IMR-90 (cell line): Measurements from ENCODE around the gene HRAS. TPM values are rescaled to one million over a fixed set of nuclear protein-coding genes. Genes with fewer than 3 reads are reported as not detected.

Experiments
- ATAC-seq: fragments of 200-7000 bp; cut with Tn5 transposase; 2 replicates; pipeline ENCODE4 v1.9.1; 2020; ENCODE audit warnings: low read depth, mild to moderate bottlenecking, moderate library complexity
- BruUV-seq: library from RNA; stranded (reverse); fragments of 400-500 nt; replicated peaks from 2 replicates; lab custom pipeline; 2021; lab: Mats Ljungman, UMichigan
- CTCF ChIA-PET: fragments of 300-600 bp; formaldehyde crosslinking; extraction: SDS; loops from one replicate; lab custom pipeline; 2021; ENCODE audit warnings: antibody characterized with exemption; lab: Yijun Ruan, JAX
- POLR2A ChIA-PET: fragments of 300-600 bp; sonication (Branson Sonifier 250); formaldehyde crosslinking; loops from one replicate; lab custom pipeline; 2022; ENCODE audit warnings: antibody characterized with exemption; ENCODE audit not compliant: unreplicated experiment; lab: Charles Lee
- DNase-seq: peaks from one replicate; pipeline ENCODE4 v3.0.0; 2013
- H2AFZ ChIP-seq: replicated peaks from 2 replicates; pipeline ENCODE3; 2013; ENCODE audit warnings: low read length, mild to moderate bottlenecking; ENCODE audit not compliant: poor library complexity
- H2AK5ac ChIP-seq: 2 replicates; pipeline ENCODE4 v1.6.1; 2013; ENCODE audit warnings: low read depth, low read length, inconsistent platforms
- H2AK9ac ChIP-seq: replicated peaks from 2 replicates; pipeline ENCODE3; 2013; ENCODE audit warnings: mild to moderate bottlenecking, low read depth, low read length, moderate library complexity; ENCODE audit not compliant: poor library complexity
- H2BK120ac ChIP-seq: 2 replicates; pipeline ENCODE4 v1.6.1; 2013; ENCODE audit warnings: low read depth, low read length, inconsistent platforms
- H2BK15ac ChIP-seq: 3 replicates; pipeline ENCODE4 v1.6.1; 2013; ENCODE audit warnings: low read depth, low read length, inconsistent platforms
- H2BK20ac ChIP-seq: 2 replicates; pipeline ENCODE4 v1.6.1; 2013; ENCODE audit warnings: low read depth, mild to moderate bottlenecking, inconsistent platforms, low read length, moderate library complexity
- H2BK5ac ChIP-seq: 2 replicates; pipeline ENCODE4 v1.6.1; 2013; ENCODE audit warnings: mild to moderate bottlenecking, low read depth, low read length, inconsistent platforms; ENCODE audit not compliant: poor library complexity, severe bottlenecking
- H3K14ac ChIP-seq: replicated peaks from 2 replicates; pipeline ENCODE4 v1.6.1; 2013; ENCODE audit warnings: low read depth, low read length, inconsistent platforms
- H3K18ac ChIP-seq: 2 replicates; pipeline ENCODE4 v1.6.1; 2013; ENCODE audit warnings: low read depth, low read length, control low read depth
- H3K23ac ChIP-seq: 2 replicates; pipeline ENCODE4 v1.6.1; 2013; ENCODE audit warnings: low read depth, low read length, inconsistent platforms
- H3K27ac ChIP-seq: 2 replicates; pipeline ENCODE4 v1.5.1; 2013; ENCODE audit warnings: mild to moderate bottlenecking, control low read depth, low read length; ENCODE audit not compliant: insufficient read depth
- H3K27me3 ChIP-seq: 2 replicates; pipeline ENCODE4 v1.6.1; 2013; ENCODE audit warnings: low read length; ENCODE audit not compliant: control insufficient read depth, insufficient read depth
- H3K36me3 ChIP-seq: 2 replicates; pipeline ENCODE4 v1.6.1; 2013; ENCODE audit warnings: low read length, mixed read lengths; ENCODE audit not compliant: control insufficient read depth, insufficient read depth
- H3K4ac ChIP-seq: 2 replicates; pipeline ENCODE4 v1.6.1; 2013; ENCODE audit warnings: low read depth, low read length, inconsistent platforms
- H3K4me1 ChIP-seq: 2 replicates; pipeline ENCODE4 v1.6.1; 2013; ENCODE audit warnings: low read length, mixed read lengths; ENCODE audit not compliant: control insufficient read depth, insufficient read depth
- H3K4me2 ChIP-seq: 2 replicates; pipeline ENCODE4 v1.6.1; 2013; ENCODE audit warnings: low read depth, mild to moderate bottlenecking, control low read depth, low read length, moderate library complexity
- H3K4me3 ChIP-seq: 2 replicates; pipeline ENCODE4 v1.5.1; 2013; ENCODE audit warnings: low read depth, mild to moderate bottlenecking, control low read depth, low read length, moderate library complexity; ENCODE audit not compliant: insufficient read depth
- H3K56ac ChIP-seq: 2 replicates; pipeline ENCODE4 v1.6.1; 2013; ENCODE audit warnings: low read length, inconsistent platforms; ENCODE audit not compliant: insufficient read depth; ENCODE audit errors: extremely low read depth
- H3K79me1 ChIP-seq, 2 experiments: 2 replicates each; pipeline ENCODE4 v1.6.1; 2013; ENCODE audit warnings: low read length in 2 of 2, inconsistent platforms in 1 of 2, low read depth in 1 of 2
- H3K9ac ChIP-seq: 2 replicates; pipeline ENCODE4 v1.6.1; 2013; ENCODE audit warnings: low read depth, low read length, control low read depth
- H3K9me1 ChIP-seq: 2 replicates; pipeline ENCODE4 v1.6.1; 2013; ENCODE audit warnings: low read length, inconsistent platforms; ENCODE audit not compliant: insufficient read depth
- H3K9me3 ChIP-seq: 2 replicates; pipeline ENCODE4 v1.6.1; 2013; ENCODE audit warnings: low read length; ENCODE audit not compliant: control insufficient read depth, insufficient read depth
- H4K20me1 ChIP-seq: 2 replicates; pipeline ENCODE4 v1.6.1; 2013; ENCODE audit warnings: low read length, inconsistent platforms; ENCODE audit not compliant: insufficient read depth
- H4K5ac ChIP-seq: 2 replicates; pipeline ENCODE4 v1.6.1; 2013; ENCODE audit warnings: mild to moderate bottlenecking, low read depth, low read length, control low read depth
- H4K8ac ChIP-seq, 2 experiments: 2 replicates each; pipeline ENCODE4 v1.6.1; 2013; ENCODE audit warnings: low read depth in 2 of 2, low read length in 2 of 2, control low read depth in 1 of 2, inconsistent platforms in 1 of 2
- H4K91ac ChIP-seq: 2 replicates; pipeline ENCODE4 v1.6.1; 2013; ENCODE audit warnings: low read depth, low read length, inconsistent platforms; ENCODE audit not compliant: insufficient read depth
- FOS ChIP-seq: fragments of 150-350 bp; IDR thresholded peaks from 2 replicates; pipeline ENCODE4 v1.6.1; 2016; ENCODE audit warnings: low read depth, low read length
- MAZ ChIP-seq: IDR thresholded peaks from 2 replicates; pipeline ENCODE4 v1.6.1; 2012; ENCODE audit warnings: low read depth, mild to moderate bottlenecking, low read length, improper control_type of control experiment, moderate library complexity, borderline replicate concordance
- MXI1 ChIP-seq: IDR thresholded peaks from 2 replicates; pipeline ENCODE4 v1.6.1; 2012; ENCODE audit warnings: low read depth, mild to moderate bottlenecking, low read length, moderate library complexity, borderline replicate concordance
- RAD21 ChIP-seq: IDR thresholded peaks from 2 replicates; pipeline ENCODE4 v1.6.1; 2012; ENCODE audit warnings: low read length, improper control_type of control experiment
- WGBS, 2 experiments: methylation state at CpG; one replicate each; pipeline versions ENCODE4 v1.1.5 to v1.1.7; 2013; ENCODE audit warnings: missing lambda C conversion rate in 2 of 2; ENCODE audit not compliant: insufficient read length in 1 of 2; ENCODE audit errors: extremely low coverage in 2 of 2; 5-methylcytosine and 5-hydroxymethylcytosine counted together
- dilution Hi-C: fragments of 300-500 bp; cut with HindIII; formaldehyde crosslinking; loops from one replicate; pipeline ENCODE4 v1.14.3; 2018; ENCODE audit warnings: low sequenced_read_pairs; ENCODE audit not compliant: unreplicated experiment
- in situ Hi-C: fragments of 300-500 bp; cut with MboI; formaldehyde crosslinking; loops from 3 replicates; pipeline ENCODE4 v1.14.3; 2019; ENCODE audit warnings: low sequenced_read_pairs, inconsistent platforms, mixed read lengths
- intact Hi-C: fragments of 100-400 bp; cut with micrococcal nuclease; formaldehyde crosslinking; loops from 2 replicates; pipeline ENCODE4 v1.10.0; 2022
- polyA plus RNA-seq, 3 experiments: library from polyadenylated mRNA; depleted of rRNA; stranded (reverse); fragments of >200 nt; gene quantifications; 2 replicates each; pipeline ENCODE4 v1.2.3, GENCODE V29; 2012; ENCODE audit warnings: low replicate concordance in 1 of 3
- total RNA-seq: library from RNA; depleted of rRNA; stranded (reverse); fragments of >200 nt; gene quantifications from 2 replicates; pipeline ENCODE4 v1.2.3, GENCODE V29; 2012

HRAS gene
- total and polyA plus RNA-seq, 2 of the 4 experiments (the other 2 are of a cell fraction) = 108 to 123 TPM

DNA sequence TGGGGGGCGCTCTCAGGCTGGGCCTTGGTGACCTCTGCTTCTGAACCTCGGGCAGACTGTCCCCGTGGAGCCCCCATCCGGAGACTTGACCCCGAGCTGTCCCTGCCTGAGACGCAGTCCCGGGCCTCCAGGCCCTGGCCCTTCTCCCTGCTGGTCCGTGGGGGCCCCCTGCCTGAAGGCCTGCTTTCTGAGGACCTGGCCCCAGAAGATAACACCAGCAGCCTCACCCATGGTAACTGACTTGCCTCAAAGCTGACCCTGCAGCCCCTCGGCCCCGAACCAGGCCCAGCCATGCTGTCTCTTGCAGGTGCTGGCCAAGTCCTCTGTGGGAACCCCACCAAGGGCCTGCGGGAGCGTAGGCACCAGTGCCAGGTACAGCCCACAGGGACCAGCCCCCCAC, 16.2 kb upstream of the HRAS start:
- no peak for ATAC-seq
- intact Hi-C loops = loop anchor here (10.0 kb wide), 1 partner anchor 173 kb away; no protein-coding TSS in a partner anchor

More for the DNA sequence above, 16.2 kb upstream of the HRAS start:
- Histone ChIP-seq H3K4ac (no peak overlapping the region), H4K20me1 (peaks cover 6% of the 10 kb centered on the region; the same call in 1 of the 2 replicates), H3K4me3 (no peak overlapping the region), H4K5ac (no peak overlapping the region), H3K14ac (no peak overlapping the region), H2AK5ac (no peak overlapping the region), H3K9me3 (no peaks in the 10 kb centered on the region), H3K56ac (no peak overlapping the region), H2AK9ac (no peak overlapping the region), H2BK120ac (no peak overlapping the region), H3K27me3 (peaks cover 32% of the 10 kb centered on the region), H3K4me1 (peaks cover 2% of the 10 kb centered on the region; the same call in 1 of the 2 replicates), H2AFZ (no peak overlapping the region), H3K23ac (no peak overlapping the region), H4K8ac (no peak overlapping the region), H2BK15ac (no peak overlapping the region), H2BK5ac (no peak overlapping the region), H3K9ac (no peak overlapping the region), H4K91ac (no peak overlapping the region), H3K27ac (no peak overlapping the region), H3K4me2 (no peak overlapping the region), H3K18ac (no peak overlapping the region), H2BK20ac (no peak overlapping the region), H3K9me1 (no peaks in the 10 kb centered on the region), H3K79me1 (no peaks in the 10 kb centered on the region), H3K36me3 (peaks cover 2% of the 10 kb centered on the region; the same call in 1 of the 2 replicates)
- dilution Hi-C loops = no loop called here
- in situ Hi-C loops = no loop called here
- BruUV-seq = no TSS peak
- CTCF ChIA-PET = no interaction called here
- TF ChIP-seq MAZ (no peak), RAD21 (no peak), MXI1 (no peak), FOS (no peak)
- WGBS, 2 experiments = 75% methylated on average over 5 of the region's 12 CpGs; no CpG with 5 or more reads in 1 of the 2 experiments
- no peak for DNase-seq
- POLR2A ChIA-PET = no interaction called here
